ENCODE data around the gene LINGO1.

- TF ChIP-seq CHD4 (IDR thresholded peaks at IDR 0.05; ENCODE audit: borderline replicate concordance), result no peak
- no peak for TF ChIP-seq PBX3 (IDR thresholded peaks at IDR 0.05)
- TF ChIP-seq CTCF (IDR thresholded peaks at IDR 0.05), result no peak
- TF ChIP-seq CEBPB (IDR thresholded peaks at IDR 0.05), result no peak
- TF ChIP-seq MAX (IDR thresholded peaks at IDR 0.05), result no peak
- no peak for TF ChIP-seq REST (IDR thresholded peaks at IDR 0.05)
- TF ChIP-seq GATA3 (IDR thresholded peaks at IDR 0.05; ENCODE audit: borderline replicate concordance), result no peak
- no peak for TF ChIP-seq SREBF2 (IDR thresholded peaks at IDR 0.05)
- no peak for TF ChIP-seq POLR2A (IDR thresholded peaks at IDR 0.05; ENCODE audit: low read length)
- TF ChIP-seq, protein P1, sequence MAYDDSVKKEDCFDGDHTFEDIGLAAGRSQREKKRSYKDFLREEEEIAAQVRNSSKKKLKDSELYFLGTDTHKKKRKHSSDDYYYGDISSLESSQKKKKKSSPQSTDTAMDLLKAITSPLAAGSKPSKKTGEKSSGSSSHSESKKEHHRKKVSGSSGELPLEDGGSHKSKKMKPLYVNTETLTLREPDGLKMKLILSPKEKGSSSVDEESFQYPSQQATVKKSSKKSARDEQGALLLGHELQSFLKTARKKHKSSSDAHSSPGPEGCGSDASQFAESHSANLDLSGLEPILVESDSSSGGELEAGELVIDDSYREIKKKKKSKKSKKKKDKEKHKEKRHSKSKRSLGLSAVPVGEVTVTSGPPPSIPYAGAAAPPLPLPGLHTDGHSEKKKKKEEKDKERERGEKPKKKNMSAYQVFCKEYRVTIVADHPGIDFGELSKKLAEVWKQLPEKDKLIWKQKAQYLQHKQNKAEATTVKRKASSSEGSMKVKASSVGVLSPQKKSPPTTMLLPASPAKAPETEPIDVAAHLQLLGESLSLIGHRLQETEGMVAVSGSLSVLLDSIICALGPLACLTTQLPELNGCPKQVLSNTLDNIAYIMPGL (CRISPR knock-in tag; IDR thresholded peaks at IDR 0.05; ENCODE audit: borderline replicate concordance), result no peak
- TF ChIP-seq EHMT2 (IDR thresholded peaks at IDR 0.05; ENCODE audit: low read depth), result no peak
Observed at GRCh38 chr15:77577366-77577950, 55.3 kb downstream of the LINGO1 start.
